ENCODE results near the gene CPT1B. TPM values are rescaled to one million over a fixed set of nuclear protein-coding genes. Genes with fewer than 3 reads are reported as not detected.

CPT1B gene
- total and polyA plus RNA-seq, 2 of the 8 experiments (the other 6 are each of a cell fraction or from before 2014, with no cell fraction given), result 34.2 to 36.2 TPM

DNA sequence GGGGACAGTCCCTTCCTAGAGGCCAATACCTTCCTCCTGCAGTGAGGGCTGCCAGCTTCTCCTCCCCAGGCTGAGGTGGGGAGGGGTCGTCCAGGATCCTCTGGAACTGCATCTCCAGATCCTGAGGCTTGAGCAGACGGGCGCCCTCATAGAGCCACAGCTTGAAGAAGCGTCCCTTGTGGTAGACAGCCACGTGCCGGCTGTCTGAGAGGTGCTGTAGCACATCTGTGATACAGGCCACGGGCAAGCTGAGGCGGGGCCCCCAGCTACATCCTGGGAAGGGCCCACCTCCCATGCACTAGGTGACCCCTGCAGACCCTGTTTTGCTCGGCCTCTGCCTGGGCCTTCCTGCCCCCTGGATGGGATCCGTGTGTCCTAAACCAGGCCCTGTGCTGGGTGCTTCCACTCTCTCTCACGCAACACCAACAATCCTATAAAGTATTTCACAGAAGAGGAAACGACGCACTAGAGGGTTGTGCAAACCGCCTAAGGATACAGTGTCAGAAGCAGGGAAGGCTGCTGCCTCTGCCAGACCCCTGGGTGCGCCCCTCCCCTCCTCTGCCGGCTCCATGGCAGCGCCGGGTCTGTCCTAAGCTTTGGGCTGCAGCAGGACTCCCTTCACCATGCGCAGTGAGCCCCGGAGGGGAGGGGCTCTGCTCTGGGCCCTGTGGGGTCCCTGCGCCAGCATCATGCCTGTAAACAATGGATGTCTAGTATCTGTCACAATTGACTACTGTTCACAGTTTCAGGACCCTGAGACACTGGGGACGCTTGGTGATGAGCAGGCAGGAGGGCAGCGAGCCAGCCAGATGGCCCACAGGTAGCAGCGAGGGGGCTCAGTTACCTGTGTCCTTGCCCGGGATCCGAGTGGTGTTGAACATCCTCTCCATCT is 4.5 kb downstream of the CPT1B start:
- Histone ChIP-seq H2AFZ (ENCODE audit: low read length) (no peak overlapping the region), H2BK20ac (ENCODE audit: low read length) (no peak overlapping the region), H3K27me3 (replicated peaks in 1 of 4; ENCODE audit: control insufficient read depth in 3 of 4, extremely low read depth in 1 of 4, insufficient read depth in 3 of 4, low read length in 3 of 4) (no peaks in the 10 kb centered on the region), H3K14ac (ENCODE audit: insufficient read length) (no peak overlapping the region), H3K18ac (ENCODE audit: extremely low read depth, low read length) (no peak overlapping the region), H2BK5ac (ENCODE audit: low read depth, low read length) (no peak overlapping the region), H3K4me3 (ENCODE audit: extremely low read depth in 1 of 4, insufficient read depth in 2 of 4, low read depth in 3 of 4, low read length in 4 of 4) (no peak overlapping the region), H3K36me3 (ENCODE audit: control insufficient read depth in 2 of 4, insufficient read depth in 4 of 4, low read length in 3 of 4) (peaks cover 10 to 35% (median 27%) of the 10 kb centered on the region in 4 experiments; a peak in 7 of 8 replicates), H3K9ac (replicated peaks in 1 of 4; ENCODE audit: extremely low read depth in 1 of 4, low read depth in 3 of 4, low read length in 3 of 4) (no peak overlapping the region), H3K79me1 (ENCODE audit: low read depth, low read length) (no peaks in the 10 kb centered on the region), H3K56ac (replicated peaks; ENCODE audit: insufficient read length, low read depth, low read length) (no peak overlapping the region), H3K4me1 (replicated peaks in 1 of 4; ENCODE audit: control insufficient read depth in 3 of 4, insufficient read depth in 4 of 4, low read length in 3 of 4) (no peaks in the 10 kb centered on the region), H3K23ac (ENCODE audit: insufficient read length) (no peak overlapping the region), H2AK5ac (ENCODE audit: low read depth, low read length) (no peak overlapping the region), H4K5ac (ENCODE audit: insufficient read length, low read depth, low read length) (no peak overlapping the region), H4K91ac (replicated peaks; ENCODE audit: insufficient read length, low read length) (no peak overlapping the region), H3K27ac (ENCODE audit: low read depth, low read length) (no peak overlapping the region; the same call in 1 of the 2 replicates), H4K8ac (ENCODE audit: extremely low read depth, insufficient read depth, low read length) (no peak overlapping the region; the same call in 1 of the 2 replicates), H4K20me1 (replicated peaks in 1 of 2; ENCODE audit: control insufficient read depth in 1 of 2, insufficient read depth in 2 of 2, low read length in 2 of 2) (peaks cover 5 to 22% of the 10 kb centered on the region in 2 experiments), H3K79me2 (ENCODE audit: control insufficient read depth in 1 of 2, insufficient read depth in 2 of 2, low read length in 2 of 2) (no peaks in the 10 kb centered on the region), H3K23me2 (ENCODE audit: low read depth, low read length) (no peaks in the 10 kb centered on the region), H3K9me3 (ENCODE audit: insufficient read depth in 2 of 2, low read depth in 1 of 2, low read length in 1 of 2) (no peaks in the 10 kb centered on the region), H2BK12ac (ENCODE audit: low read depth, low read length) (no peak overlapping the region), H2BK15ac (ENCODE audit: low read length) (no peak overlapping the region), H3K4ac (replicated peaks; ENCODE audit: insufficient read length, low read depth, low read length) (no peak overlapping the region), H2BK120ac (replicated peaks; ENCODE audit: low read depth, low read length) (no peak overlapping the region), H3K4me2 (ENCODE audit: insufficient read depth in 1 of 2, low read depth in 2 of 2, low read length in 2 of 2) (no peak overlapping the region)
- CTCF ChIA-PET (ENCODE audit: partially characterized antibody), result interaction anchor here (0.6 to 8.1 kb wide), 12 partner anchors 9 to 126 kb away, joined by 3 to 84 read pairs (median 4); partner anchors contain the start of genes ARSA and SYCE3
- POLR2A ChIA-PET (ENCODE audit: partially characterized antibody), result interaction anchor here (0.7 to 5.4 kb wide), 4 partner anchors 8 to 75 kb away, joined by 3 to 37 read pairs (median 8); partner anchors contain the start of genes CHKB and SYCE3
- DNase-seq (ENCODE audit: low read depth in 1 of 2, low spot score in 2 of 2) (no peak), FAIRE-seq (no peak)
- WGBS, 2 experiments (ENCODE audit: extremely low coverage in 1 of 2, insufficient coverage in 1 of 2, insufficient read length in 1 of 2, insufficient replicate concordance in 2 of 2, low coverage in 1 of 2, low lambda C conversion rate in 2 of 2, missing lambda C conversion rate in 1 of 2), result 91% methylated on average over 26 of the region's 26 CpGs; no CpG with 5 or more reads in 1 of the 2 experiments
- no peak for TF ChIP-seq EGR1 (IDR thresholded peaks at IDR 0.05; ENCODE audit: borderline replicate concordance, low read depth, low read length)
- no peak for TF ChIP-seq TCF12 (IDR thresholded peaks at IDR 0.05; ENCODE audit: low read depth, low read length)
- TF ChIP-seq TBP (IDR thresholded peaks at IDR 0.05; ENCODE audit: low read depth, low read length), result no peak
- TF ChIP-seq SUZ12 (IDR thresholded peaks at IDR 0.05; ENCODE audit: low read length), result no peak
- no peak for TF ChIP-seq EZH2 (IDR thresholded peaks at IDR 0.05; ENCODE audit: low read depth, low read length, severe bottlenecking)
- TF ChIP-seq, protein P1, sequence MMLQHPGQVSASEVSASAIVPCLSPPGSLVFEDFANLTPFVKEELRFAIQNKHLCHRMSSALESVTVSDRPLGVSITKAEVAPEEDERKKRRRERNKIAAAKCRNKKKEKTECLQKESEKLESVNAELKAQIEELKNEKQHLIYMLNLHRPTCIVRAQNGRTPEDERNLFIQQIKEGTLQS (IDR thresholded peaks at IDR 0.05; ENCODE audit: insufficient read depth, low read depth, low read length), result no peak
- TF ChIP-seq SP4 (IDR thresholded peaks at IDR 0.05; ENCODE audit: low read length), result no peak
- TF ChIP-seq GABPA (IDR thresholded peaks at IDR 0.05; ENCODE audit: borderline replicate concordance, insufficient read depth, low read length), result no peak
- TF ChIP-seq BCL11A (IDR thresholded peaks at IDR 0.05; ENCODE audit: low read depth in 2 of 2, low read length in 2 of 2), result no peak
- TF ChIP-seq PHF8 (conservative IDR thresholded peaks at IDR 0.05; ENCODE audit: low read depth, low read length), result no peak
